Upper lobe of left lung (tissue), 6 donors: ENCODE measurements around the gene HUNK. TPM values are rescaled to one million over a fixed set of nuclear protein-coding genes. Genes with fewer than 3 reads are reported as not detected.
A peak's percentile ranks its signal among the peaks of the same experiment; 100 is the strongest.

Source experiments
- ATAC-seq, 2 donors: fragments of 200-7000 bp; cut with Tn5 transposase; one replicate each; pipeline ENCODE4 v1.9.1; 2022; ENCODE audit warnings: mild to moderate bottlenecking in 2 of 2, moderate library complexity in 2 of 2; ENCODE audit not compliant: low FRiP score in 2 of 2
- DNase-seq, 2 donors: peaks; one replicate each; pipeline ENCODE4 v3.0.0-alpha.2; 2019 to 2020
- H3K27ac ChIP-seq, 4 donors: fragments of 200-600 bp; sonication (generic); one replicate each; pipeline ENCODE4 v1.5.1; 2016 to 2019
- H3K27me3 ChIP-seq, 4 donors: fragments of 200-600 bp; sonication (generic); one replicate each; pipeline ENCODE4 v1.5.1; 2017 to 2019
- H3K36me3 ChIP-seq, 4 donors: fragments of 200-600 bp; sonication (generic); one replicate each; pipeline ENCODE4 v1.5.1; 2016 to 2019
- H3K4me1 ChIP-seq, 4 donors: fragments of 200-600 bp; sonication (generic); one replicate each; pipeline ENCODE4 v1.5.1; 2018 to 2019
- H3K4me3 ChIP-seq, 4 donors: fragments of 200-600 bp; sonication (generic); one replicate each; pipeline ENCODE4 v1.5.1; 2017 to 2019; ENCODE audit warnings: mild to moderate bottlenecking in 2 of 4, moderate library complexity in 1 of 4
- H3K9me3 ChIP-seq, 4 donors: fragments of 200-600 bp; sonication (generic); one replicate each; pipeline ENCODE4 v1.5.1; 2018 to 2019
- CTCF ChIP-seq, 6 experiments: fragments of 450-650 bp in 4 of 6; fragments of 200-600 bp in 2 of 6; sonication (generic) in 2 of 6; IDR thresholded peaks; one replicate each; pipeline ENCODE4 v1.5.1; 2016 to 2019; ENCODE audit warnings: antibody characterized with exemption in 6 of 6
- EP300 ChIP-seq, 4 donors: sonication (generic); formaldehyde crosslinking; IDR thresholded peaks; one replicate each; pipeline ENCODE4 v1.5.1; 2017; ENCODE audit warnings: antibody characterized with exemption in 4 of 4, control low read depth in 2 of 4
- POLR2A ChIP-seq, 4 donors: fragments of 450-650 bp; IDR thresholded peaks; one replicate each; pipeline ENCODE4 v1.5.1; 2016 to 2017; ENCODE audit warnings: antibody characterized with exemption in 4 of 4, mild to moderate bottlenecking in 2 of 4
- POLR2AphosphoS5 ChIP-seq, 2 donors: sonication (generic); formaldehyde crosslinking; IDR thresholded peaks; one replicate each; pipeline ENCODE4 v1.5.1; 2017; ENCODE audit warnings: antibody characterized with exemption in 2 of 2
- WGBS, 2 donors: methylation state at CpG; one replicate each; pipeline ENCODE4 v1.1.5; 2017 to 2018; 5-methylcytosine and 5-hydroxymethylcytosine counted together
- total RNA-seq, 6 donors: library from RNA; depleted of rRNA in 4 of 6; stranded (reverse); fragments of >200 nt in 4 of 6; gene quantifications; one replicate each; pipeline versions ENCODE4 v1.1.0 to v1.2.1, GENCODE V29; 2016 to 2021
- donor health status: DM: no; HTN: no; CAD: no; lungs with moderate emphysema.
- donor health status: DM: no; HTN: yes; CAD: no; lungs with severe emphysema.

The HUNK gene
- total RNA-seq, 6 donors from 2014 or later, result 1.1 to 6.2 (median 2.2) TPM

GRCh38 chr21:31860851-31861250 lies 12.0 kb upstream of the HUNK start:
- Histone ChIP-seq H3K36me3 (no peaks in the 10 kb centered on the region), H3K27ac (no peak overlapping the region), H3K4me3 (no peak overlapping the region), H3K27me3 (no peaks in the 10 kb centered on the region), H3K9me3 (no peaks in the 10 kb centered on the region), H3K4me1 (no peaks in the 10 kb centered on the region)
- DNase-seq (no peak), ATAC-seq (no peak)
- WGBS, 2 donors, result 94 to 97% methylated on average over 3 of the region's 3 CpGs
- TF ChIP-seq POLR2AphosphoS5 (IDR thresholded peaks at IDR 0.05), result no peak
- no peak for TF ChIP-seq CTCF (IDR thresholded peaks at IDR 0.05)
- no peak for TF ChIP-seq POLR2A (IDR thresholded peaks at IDR 0.05)
- no peak for TF ChIP-seq EP300 (IDR thresholded peaks at IDR 0.05)

- TF ChIP-seq POLR2A (IDR thresholded peaks at IDR 0.05) (no peak), POLR2AphosphoS5 (IDR thresholded peaks at IDR 0.05) (peak in 1 of 2 donors; percentile 47), EP300 (IDR thresholded peaks at IDR 0.05) (peak in 1 of 4 donors; percentile 78), CTCF (IDR thresholded peaks at IDR 0.05) (no peak)
- ATAC-seq (peak in 1 of 2 donors; percentile 67), DNase-seq (peak in 1 of 2 donors; percentile 47)
- Histone ChIP-seq H3K9me3 (no peaks in the 10 kb centered on the region), H3K36me3 (no peaks in the 10 kb centered on the region), H3K4me1 (peaks cover 0 to 3% (median 0%) of the 10 kb centered on the region in 4 donors), H3K27ac (no peak overlapping the region), H3K4me3 (no peak overlapping the region), H3K27me3 (no peaks in the 10 kb centered on the region)
- 57 to 71% methylated on average over 7 of the region's 7 CpGs for WGBS, 2 donors
These were observed 10.7 kb upstream of the HUNK start for GRCh38 chr21:31862078-31862477.

GRCh38 chr21:31865429-31865970 lies 7.3 kb upstream of the HUNK start:
- Histone ChIP-seq H3K4me1 (peaks cover 0 to 3% (median 0%) of the 10 kb centered on the region in 4 donors), H3K27me3 (no peaks in the 10 kb centered on the region), H3K9me3 (no peaks in the 10 kb centered on the region), H3K27ac (no peak overlapping the region), H3K4me3 (no peak overlapping the region), H3K36me3 (no peaks in the 10 kb centered on the region)
- no peak for ATAC-seq
- 85 to 88% methylated on average over 11 of the region's 11 CpGs for WGBS, 2 donors
- TF ChIP-seq POLR2A (IDR thresholded peaks at IDR 0.05) (no peak), POLR2AphosphoS5 (IDR thresholded peaks at IDR 0.05) (no peak), EP300 (IDR thresholded peaks at IDR 0.05) (no peak), CTCF (IDR thresholded peaks at IDR 0.05) (no peak)
- DNase-seq, result no peak

GRCh38 chr21:31866077-31866511 lies 6.7 kb upstream of the HUNK start:
- H3K36me3 ChIP-seq, result no peaks in the 10 kb centered on the region
- no peak overlapping the region for H3K4me3 ChIP-seq
- TF ChIP-seq POLR2AphosphoS5 (IDR thresholded peaks at IDR 0.05), result no peak
- TF ChIP-seq CTCF (IDR thresholded peaks at IDR 0.05), result peak; percentile 72 to 87 (median 83)
- peak; percentile 91 to 93 for DNase-seq
- 20 to 30% methylated on average over 7 to 15 of the region's 15 CpGs for WGBS, 2 donors
- no peaks in the 10 kb centered on the region for H3K27me3 ChIP-seq
- peaks cover 0 to 3% (median 0%) of the 10 kb centered on the region in 4 donors for H3K4me1 ChIP-seq
- peak; percentile 83 to 88 for ATAC-seq
- no peak overlapping the region for H3K27ac ChIP-seq
- no peaks in the 10 kb centered on the region for H3K9me3 ChIP-seq

GRCh38 chr21:31869750-31870149 lies 3.1 kb upstream of the HUNK start:
- H3K27me3 ChIP-seq, result peaks cover 0 to 16% (median 8%) of the 10 kb centered on the region in 4 donors
- no peaks in the 10 kb centered on the region for H3K9me3 ChIP-seq
- peaks cover 17 to 27% (median 19%) of the 10 kb centered on the region in 4 donors for H3K4me1 ChIP-seq
- no peak overlapping the region for H3K27ac ChIP-seq
- ATAC-seq (no peak), DNase-seq (no peak)
- no peak overlapping the region for H3K4me3 ChIP-seq
- 50 to 57% methylated on average over 6 of the region's 6 CpGs for WGBS, 2 donors
- TF ChIP-seq CTCF (IDR thresholded peaks at IDR 0.05) (no peak), POLR2AphosphoS5 (IDR thresholded peaks at IDR 0.05) (no peak), EP300 (IDR thresholded peaks at IDR 0.05) (no peak), POLR2A (IDR thresholded peaks at IDR 0.05) (no peak)
- no peaks in the 10 kb centered on the region for H3K36me3 ChIP-seq
